Trophoblast cell (in vitro differentiated cells and primary cell): ENCODE results near the gene KPNA6.
"Not testable (repeated sequence)": the region's sequence is repeated elsewhere in the genome, so short reads cannot be mapped to it uniquely, and the experiment has no call there.

ENCODE experiments used
- DNase-seq, 2 donors: peaks; one replicate each; pipeline ENCODE4 v3.0.0-alpha.2; 2016
- H2AFZ ChIP-seq: 2 replicates; pipeline ENCODE4 v1.6.1; 2013; ENCODE audit warnings: low read length, moderate library complexity, mild to moderate bottlenecking; ENCODE audit not compliant: insufficient read depth, poor library complexity
- H2AK5ac ChIP-seq: 2 replicates; pipeline ENCODE4 v1.6.1; 2013; ENCODE audit warnings: mild to moderate bottlenecking, low read length
- H2BK120ac ChIP-seq: 2 replicates; pipeline ENCODE4 v1.6.1; 2013; ENCODE audit warnings: low read length, mild to moderate bottlenecking, moderate library complexity; ENCODE audit not compliant: insufficient read depth, poor library complexity
- H2BK12ac ChIP-seq: 2 replicates; pipeline ENCODE4 v1.6.1; 2013; ENCODE audit warnings: mild to moderate bottlenecking, low read length, moderate library complexity
- H2BK5ac ChIP-seq: 2 replicates; pipeline ENCODE4 v1.6.1; 2013; ENCODE audit warnings: low read length, low read depth, moderate library complexity, mild to moderate bottlenecking; ENCODE audit not compliant: poor library complexity
- H3K14ac ChIP-seq: 2 replicates; pipeline ENCODE4 v1.6.1; 2013; ENCODE audit warnings: mild to moderate bottlenecking, low read length
- H3K18ac ChIP-seq: 2 replicates; pipeline ENCODE4 v1.6.1; 2013; ENCODE audit warnings: mild to moderate bottlenecking, low read length
- H3K23ac ChIP-seq: 2 replicates; pipeline ENCODE4 v1.6.1; 2013; ENCODE audit warnings: low read length
- H3K27ac ChIP-seq: 2 replicates; pipeline ENCODE4 v1.5.1; 2013; ENCODE audit warnings: low read depth, mild to moderate bottlenecking, inconsistent platforms, low read length, moderate library complexity
- H3K27me3 ChIP-seq: 2 replicates; pipeline ENCODE4 v1.6.1; 2013; ENCODE audit warnings: inconsistent platforms, mild to moderate bottlenecking, low read length, moderate library complexity; ENCODE audit not compliant: insufficient read depth
- H3K36me3 ChIP-seq, 2 experiments: 1 replicate in 1 of 2; 2 replicates in 1 of 2; pipeline ENCODE4 v1.6.1; 2013; ENCODE audit warnings: low read length in 2 of 2, mild to moderate bottlenecking in 2 of 2, moderate library complexity in 1 of 2; ENCODE audit not compliant: insufficient read depth in 2 of 2, control insufficient read depth in 1 of 2
- H3K4ac ChIP-seq: 2 replicates; pipeline ENCODE4 v1.6.1; 2013; ENCODE audit warnings: low read depth, mild to moderate bottlenecking, low read length, moderate library complexity
- H3K4me1 ChIP-seq, 2 experiments: 1 replicate in 1 of 2; 2 replicates in 1 of 2; pipeline ENCODE4 v1.6.1; 2013; ENCODE audit warnings: low read length in 2 of 2, mild to moderate bottlenecking in 2 of 2, moderate library complexity in 1 of 2; ENCODE audit not compliant: insufficient read depth in 2 of 2, control insufficient read depth in 1 of 2
- H3K4me2 ChIP-seq: 2 replicates; pipeline ENCODE4 v1.6.1; 2013; ENCODE audit warnings: inconsistent platforms, mild to moderate bottlenecking, low read length, moderate library complexity
- H3K4me3 ChIP-seq: 2 replicates; pipeline ENCODE4 v1.5.1; 2013; ENCODE audit warnings: mild to moderate bottlenecking, low read depth, low read length, inconsistent platforms
- H3K79me1 ChIP-seq: one replicate; pipeline ENCODE4 v1.6.1; 2013; ENCODE audit warnings: low read length
- H3K79me2 ChIP-seq: 2 replicates; pipeline ENCODE4 v1.6.1; 2013; ENCODE audit warnings: low read length, mild to moderate bottlenecking; ENCODE audit not compliant: control insufficient read depth, insufficient read depth, poor library complexity
- H3K9ac ChIP-seq: 2 replicates; pipeline ENCODE4 v1.6.1; 2013; ENCODE audit warnings: mild to moderate bottlenecking, low read length
- H3K9me3 ChIP-seq: 2 replicates; pipeline ENCODE4 v1.6.1; 2013; ENCODE audit warnings: low read depth, mild to moderate bottlenecking, control low read depth, inconsistent platforms, low read length; ENCODE audit not compliant: insufficient read depth
- H4K12ac ChIP-seq: 2 replicates; pipeline ENCODE4 v1.6.1; 2013; ENCODE audit warnings: low read depth, mild to moderate bottlenecking, low read length, moderate library complexity
- H4K8ac ChIP-seq: 2 replicates; pipeline ENCODE4 v1.6.1; 2013; ENCODE audit warnings: low read depth, mild to moderate bottlenecking, low read length, moderate library complexity
- H4K91ac ChIP-seq: one replicate; pipeline ENCODE4 v1.6.1; 2013; ENCODE audit warnings: low read depth, mild to moderate bottlenecking, low read length, moderate library complexity
- WGBS: extraction: QIAGEN DNeasy Blood & Tissue Kit; methylation state at CpG from one replicate; pipeline ENCODE4 v1.1.7; 2013; ENCODE audit warnings: missing lambda C conversion rate; ENCODE audit not compliant: insufficient read length, insufficient coverage; ENCODE audit errors: extremely low coverage; 5-methylcytosine and 5-hydroxymethylcytosine counted together

KPNA6 gene

GRCh38 chr1:32111789-32112188 lies 3.9 kb downstream of the KPNA6 start:
- H3K4ac ChIP-seq = peak overlapping the region; percentile 49
- no peak overlapping the region for H2AFZ ChIP-seq
- no peak overlapping the region for H2AK5ac ChIP-seq
- peaks cover 2 to 4% of the 10 kb centered on the region in 2 experiments for H3K4me1 ChIP-seq
- H3K14ac ChIP-seq = no peak overlapping the region
- H4K8ac ChIP-seq = no peak overlapping the region
- H3K18ac ChIP-seq = no peak overlapping the region
- no peak overlapping the region for H3K4me3 ChIP-seq
- H4K91ac ChIP-seq = no peak overlapping the region
- no peak overlapping the region for H3K23ac ChIP-seq
- H3K36me3 ChIP-seq = peaks cover 0 to 2% of the 10 kb centered on the region in 2 experiments
- no peaks in the 10 kb centered on the region for H3K27me3 ChIP-seq
- no peak overlapping the region for H2BK5ac ChIP-seq
- H3K79me1 ChIP-seq = peaks cover 5% of the 10 kb centered on the region
- H3K79me2 ChIP-seq = peaks cover 9% of the 10 kb centered on the region
- H2BK12ac ChIP-seq = no peak overlapping the region
- DNase-seq = no peak
- no peak overlapping the region for H3K27ac ChIP-seq
- H2BK120ac ChIP-seq = no peak overlapping the region
- H3K9ac ChIP-seq = no peak overlapping the region
- H3K4me2 ChIP-seq = no peak overlapping the region
- no peak overlapping the region for H4K12ac ChIP-seq
- H3K9me3 ChIP-seq = no peaks in the 10 kb centered on the region

DNA sequence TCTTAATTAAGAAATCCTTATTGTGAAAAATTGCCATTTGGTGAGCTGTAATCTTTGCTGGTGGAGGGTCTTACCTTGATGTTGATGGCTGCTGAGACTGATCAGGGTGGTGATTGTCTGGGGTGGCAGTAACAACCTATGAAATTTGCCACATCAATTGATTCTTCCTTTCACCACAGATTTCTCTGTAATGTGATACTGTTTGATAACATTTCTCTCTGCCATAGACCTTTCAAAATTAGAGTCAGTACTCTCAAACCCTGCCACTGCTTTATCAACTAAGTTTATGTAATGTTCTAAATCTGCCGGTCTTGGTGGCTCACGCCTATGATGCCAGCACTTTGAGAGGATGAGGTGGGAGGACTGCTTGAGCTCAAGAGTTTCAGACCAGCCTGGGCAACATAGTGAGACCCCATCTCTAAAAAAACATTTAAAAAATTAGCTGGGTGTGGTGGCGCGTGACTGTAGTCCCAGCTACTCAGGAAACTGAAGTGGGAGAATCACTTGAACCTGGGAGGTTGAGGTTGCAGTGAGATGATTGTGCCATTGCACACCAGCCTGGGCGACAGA lies 5.0 kb downstream of the KPNA6 start:
- no peak overlapping the region for H2AK5ac ChIP-seq
- peaks cover 5% of the 10 kb centered on the region for H3K79me1 ChIP-seq
- no peak overlapping the region for H4K91ac ChIP-seq
- H3K79me2 ChIP-seq = peaks cover 9% of the 10 kb centered on the region
- H3K9me3 ChIP-seq = no peaks in the 10 kb centered on the region
- peaks cover 2 to 4% of the 10 kb centered on the region in 2 experiments for H3K4me1 ChIP-seq
- H3K36me3 ChIP-seq = peaks cover 0 to 2% of the 10 kb centered on the region in 2 experiments
- no peak overlapping the region for H2BK5ac ChIP-seq
- WGBS = no CpG with 5 or more reads among the region's 5 CpGs
- H4K12ac ChIP-seq = no peak overlapping the region
- no peak overlapping the region for H3K27ac ChIP-seq
- no peak for DNase-seq
- no peaks in the 10 kb centered on the region for H3K27me3 ChIP-seq
- H3K18ac ChIP-seq = no peak overlapping the region
- H2BK120ac ChIP-seq = no peak overlapping the region
- no peak overlapping the region for H3K4me2 ChIP-seq
- H3K4me3 ChIP-seq = no peak overlapping the region
- no peak overlapping the region for H2BK12ac ChIP-seq
- H3K14ac ChIP-seq = no peak overlapping the region
- H3K9ac ChIP-seq = no peak overlapping the region
- H3K23ac ChIP-seq = no peak overlapping the region
- H3K4ac ChIP-seq = peak overlapping the region; percentile 75
- no peak overlapping the region for H2AFZ ChIP-seq
- no peak overlapping the region for H4K8ac ChIP-seq

GRCh38 chr1:32113436-32113835 lies 5.6 kb downstream of the KPNA6 start:
- not testable (repeated sequence) for H3K27me3 ChIP-seq, H3K4ac ChIP-seq, H3K9ac ChIP-seq, H3K23ac ChIP-seq, H2AFZ ChIP-seq, H3K14ac ChIP-seq, H3K4me2 ChIP-seq, H2BK12ac ChIP-seq, H4K8ac ChIP-seq, H2BK120ac ChIP-seq, H3K9me3 ChIP-seq, H3K4me1 ChIP-seq, H3K79me2 ChIP-seq, H3K4me3 ChIP-seq, H3K79me1 ChIP-seq, H4K12ac ChIP-seq, H3K36me3 ChIP-seq, H3K18ac ChIP-seq, H2BK5ac ChIP-seq, H4K91ac ChIP-seq, H3K27ac ChIP-seq, H2AK5ac ChIP-seq
- no CpG with 5 or more reads among the region's 4 CpGs for WGBS
- peak; percentile 58 to 78 for DNase-seq

- no peak overlapping the region for H2BK120ac ChIP-seq
- H2BK12ac ChIP-seq = no peak overlapping the region
- H4K91ac ChIP-seq = no peak overlapping the region
- no peak overlapping the region for H2BK5ac ChIP-seq
- H3K18ac ChIP-seq = no peak overlapping the region
- H4K8ac ChIP-seq = no peak overlapping the region
- no peak overlapping the region for H2AK5ac ChIP-seq
- no peak overlapping the region for H3K23ac ChIP-seq
- no peak overlapping the region for H3K4me2 ChIP-seq
- no peaks in the 10 kb centered on the region for H3K79me1 ChIP-seq
- H3K14ac ChIP-seq = no peak overlapping the region
- H3K9me3 ChIP-seq = no peaks in the 10 kb centered on the region
- WGBS = no CpG with 5 or more reads among the region's 2 CpGs
- no peak overlapping the region for H3K4ac ChIP-seq
- H3K9ac ChIP-seq = no peak overlapping the region
- peaks cover 0 to 2% of the 10 kb centered on the region in 2 experiments for H3K36me3 ChIP-seq
- H3K27ac ChIP-seq = no peak overlapping the region
- no peak for DNase-seq
- H3K79me2 ChIP-seq = peaks cover 7% of the 10 kb centered on the region
- H3K27me3 ChIP-seq = no peaks in the 10 kb centered on the region
- no peak overlapping the region for H4K12ac ChIP-seq
- H2AFZ ChIP-seq = no peak overlapping the region
- no peaks in the 10 kb centered on the region for H3K4me1 ChIP-seq
- H3K4me3 ChIP-seq = no peak overlapping the region
Measured at GRCh38 chr1:32114420-32114819, 6.6 kb downstream of the KPNA6 start.
